HG02759 (cell line): ENCODE results near the gene CASK.
"Not testable (repeated sequence)": the region's sequence is repeated elsewhere in the genome, so short reads cannot be mapped to it uniquely, and the experiment has no call there.

Experiments used
- ATAC-seq: cut with Tn5 transposase; IDR thresholded peaks from one replicate; pipeline ENCODE4 v1.9.1; 2021; ENCODE audit warnings: mild to moderate bottlenecking, moderate library complexity; ENCODE audit not compliant: unreplicated experiment

Gene CASK

GRCh38 chrX:41737065-41737464 lies 186.3 kb downstream of the CASK start:
- no peak for ATAC-seq

- no peak for ATAC-seq
Observed at GRCh38 chrX:41734530-41734929, 188.8 kb downstream of the CASK start.

DNA sequence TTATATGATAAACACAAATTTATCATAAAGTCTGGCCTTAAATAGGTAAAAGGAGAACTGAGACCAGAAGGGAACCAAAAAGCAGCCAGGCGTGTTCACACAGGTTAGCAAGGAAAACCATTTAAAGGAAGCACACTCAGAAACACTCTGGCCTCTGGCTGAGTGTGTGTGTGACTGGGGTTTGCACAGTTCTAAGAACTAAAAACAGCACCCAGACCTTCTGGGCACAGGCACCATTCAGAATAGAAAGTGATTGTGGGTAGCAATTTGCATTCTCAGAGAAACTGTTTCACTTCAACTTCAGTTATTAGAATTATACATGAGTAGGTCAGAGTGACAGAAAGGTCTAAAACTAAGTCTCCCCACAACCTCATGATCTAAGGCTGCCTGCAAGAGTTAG lies 189.4 kb downstream of the CASK start:
- ATAC-seq = peak; percentile 99

DNA sequence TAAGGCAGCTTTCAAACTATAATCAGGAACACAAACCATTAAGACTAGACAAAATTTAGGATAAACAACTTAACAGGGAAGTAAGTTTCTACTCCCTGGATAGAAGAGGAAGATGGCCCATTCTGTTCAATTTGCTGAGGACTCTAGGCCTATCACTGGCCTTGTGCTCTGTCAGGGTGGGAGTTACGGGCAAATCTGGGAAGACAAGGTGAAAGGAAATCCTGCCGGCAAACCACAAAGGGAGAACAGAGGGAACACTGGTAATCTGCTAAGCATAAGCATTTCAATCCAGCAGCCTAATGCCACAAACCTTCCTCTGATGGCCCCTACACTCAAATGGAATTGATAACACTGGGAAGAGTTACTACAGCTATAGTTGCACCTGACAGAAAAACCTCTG lies 191.1 kb downstream of the CASK start:
- ATAC-seq = no peak

DNA sequence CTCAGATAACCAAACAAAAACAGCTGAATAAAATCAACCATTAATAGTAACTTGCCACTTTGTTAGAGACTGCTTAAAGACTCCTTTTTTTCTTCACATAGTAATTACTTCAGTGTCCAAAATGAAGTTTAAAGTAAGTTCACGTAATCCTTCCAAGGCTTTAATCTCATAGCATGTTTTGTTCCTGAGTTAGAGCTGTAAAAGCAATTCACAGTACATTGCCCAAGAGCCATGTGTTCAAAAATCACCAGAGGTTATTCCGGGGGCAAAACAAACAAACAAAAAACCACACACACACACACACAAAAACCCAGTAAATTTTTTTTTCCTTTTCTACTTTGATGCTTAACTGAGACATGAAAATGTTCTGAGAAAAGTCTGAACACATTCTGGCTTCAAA lies 193.3 kb downstream of the CASK start:
- no peak for ATAC-seq

DNA sequence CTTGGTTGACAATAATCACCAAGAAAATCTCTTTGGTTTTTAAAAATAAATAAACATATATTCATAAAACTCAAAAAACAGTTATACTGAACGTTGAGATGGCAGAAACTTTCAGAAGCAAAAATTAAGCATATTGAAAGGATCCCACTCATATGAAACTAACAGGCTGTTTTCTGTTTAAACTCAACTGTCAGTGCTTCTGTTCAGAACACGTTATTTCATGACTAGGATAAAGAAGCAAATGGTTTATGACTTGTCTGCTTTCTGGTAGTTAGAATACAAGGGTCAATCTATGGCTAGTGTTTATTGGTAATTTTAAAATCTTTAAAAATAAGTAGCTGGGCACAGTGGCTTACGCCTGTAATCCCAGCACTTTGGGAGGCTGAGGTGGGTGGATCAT lies 195.2 kb downstream of the CASK start:
- ATAC-seq = no peak

- no peak for ATAC-seq
Observed at GRCh38 chrX:41723826-41724225, 199.5 kb downstream of the CASK start, which contains the start of gene GPR82. Gene GPR82 (plus strand): TSS chrX:41724181. CDS start chrX:41727027, 2,846 bp downstream.

DNA sequence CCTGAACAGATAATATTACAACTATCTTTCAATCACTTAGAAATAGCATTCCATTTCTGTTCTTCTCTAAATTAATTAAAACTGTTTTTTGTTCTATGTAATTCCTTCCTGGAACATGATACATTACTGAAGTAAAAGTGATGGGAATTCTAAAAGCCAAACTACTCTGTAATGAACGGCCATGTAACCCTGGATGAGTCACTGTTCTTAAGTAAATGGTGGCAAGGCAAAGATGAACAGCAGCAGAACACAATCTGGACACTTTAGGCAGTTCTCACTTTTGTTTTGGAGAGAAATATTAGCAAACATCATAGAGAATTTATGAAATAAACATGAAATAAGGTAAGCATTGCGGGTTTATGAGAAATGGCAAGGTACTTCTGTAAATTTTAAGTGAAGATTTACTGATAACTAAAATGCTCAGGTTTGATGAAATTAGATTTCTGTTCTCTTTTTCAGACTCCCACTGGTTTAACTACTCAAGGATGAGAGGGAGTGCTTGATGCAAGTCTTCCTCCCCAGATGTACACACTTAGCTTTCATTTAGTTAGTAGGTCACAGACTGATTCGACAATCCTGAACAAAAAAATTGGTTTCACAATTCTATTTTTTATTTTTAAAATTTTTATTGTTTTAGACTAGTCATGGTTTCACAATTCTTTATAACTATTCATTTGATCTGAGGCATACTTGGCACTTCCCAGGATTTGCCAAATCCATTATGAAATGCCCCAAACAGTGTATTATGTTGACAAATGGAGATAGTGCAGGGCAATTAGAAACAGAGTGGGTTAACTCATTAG lies 200.3 kb downstream of the CASK start:
- ATAC-seq = no peak

GRCh38 chrX:41722214-41722613 lies 201.1 kb downstream of the CASK start:
- no peak for ATAC-seq

- no peak for ATAC-seq
Observed at GRCh38 chrX:41721590-41721989, 201.8 kb downstream of the CASK start.

- ATAC-seq = peak; percentile 95
Observed at GRCh38 chrX:41720125-41720779, 203.1 kb downstream of the CASK start.

- not testable (repeated sequence) for ATAC-seq
Observed at GRCh38 chrX:41719610-41720009, 203.7 kb downstream of the CASK start.

- ATAC-seq = no peak
Observed at GRCh38 chrX:41718481-41719235, 204.7 kb downstream of the CASK start.

GRCh38 chrX:41716767-41717473 lies 206.4 kb downstream of the CASK start:
- no peak for ATAC-seq

DNA sequence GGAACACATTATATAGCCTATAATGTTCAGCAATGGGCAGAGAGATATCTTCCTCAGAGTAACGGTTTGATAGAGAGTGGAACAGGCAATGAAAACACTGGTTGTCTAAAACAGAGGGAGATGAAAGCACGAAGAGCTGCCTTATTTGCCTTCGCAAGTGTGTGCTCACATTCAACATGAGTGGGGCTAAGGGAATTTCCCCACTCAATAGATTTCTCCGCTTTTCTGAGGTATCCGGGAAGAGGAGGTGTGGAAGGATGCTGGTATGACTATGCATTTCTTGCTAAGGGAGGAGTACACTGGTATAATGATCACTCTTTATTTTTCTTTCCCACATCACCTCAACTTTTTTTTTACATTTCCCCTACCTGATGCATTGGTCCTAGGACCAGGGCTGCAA lies 207.1 kb downstream of the CASK start:
- ATAC-seq = no peak

- no peak for ATAC-seq
Observed at GRCh38 chrX:41711021-41711667, 212.2 kb downstream of the CASK start.

- ATAC-seq = no peak
Observed at GRCh38 chrX:41708486-41708885, 214.9 kb downstream of the CASK start.

GRCh38 chrX:41707218-41707617 lies 216.1 kb downstream of the CASK start:
- ATAC-seq = no peak

GRCh38 chrX:41705680-41706374 lies 217.5 kb downstream of the CASK start:
- ATAC-seq = peak; percentile 85

DNA sequence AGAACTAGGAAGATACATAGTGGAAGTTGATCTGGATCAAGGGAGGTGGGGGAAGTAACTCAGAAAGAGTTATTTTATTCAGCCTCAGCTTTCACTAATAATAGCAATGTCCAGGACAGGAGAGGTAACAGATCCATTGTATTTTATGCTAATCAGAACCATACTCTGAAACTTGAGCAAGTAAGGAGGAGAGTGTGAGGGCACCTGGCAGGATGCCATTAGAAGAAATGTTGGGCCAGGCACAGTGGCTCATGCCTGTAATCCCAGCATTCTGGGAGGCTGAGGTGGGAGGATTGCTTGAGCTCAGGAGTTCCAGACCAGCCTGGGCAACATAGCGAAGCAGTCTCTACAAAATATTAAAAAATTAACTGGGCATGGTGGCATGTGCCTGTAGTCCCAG lies 218.3 kb downstream of the CASK start:
- ATAC-seq = no peak
